MV-4-11 (cell line): ENCODE data around the gene SNX20.

Experiments
- DNase-seq: peaks from one replicate; lab custom pipeline; 2025; lab: John Stamatoyannopoulos, UW

SNX20 gene, protein sequence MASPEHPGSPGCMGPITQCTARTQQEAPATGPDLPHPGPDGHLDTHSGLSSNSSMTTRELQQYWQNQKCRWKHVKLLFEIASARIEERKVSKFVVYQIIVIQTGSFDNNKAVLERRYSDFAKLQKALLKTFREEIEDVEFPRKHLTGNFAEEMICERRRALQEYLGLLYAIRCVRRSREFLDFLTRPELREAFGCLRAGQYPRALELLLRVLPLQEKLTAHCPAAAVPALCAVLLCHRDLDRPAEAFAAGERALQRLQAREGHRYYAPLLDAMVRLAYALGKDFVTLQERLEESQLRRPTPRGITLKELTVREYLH

DNA sequence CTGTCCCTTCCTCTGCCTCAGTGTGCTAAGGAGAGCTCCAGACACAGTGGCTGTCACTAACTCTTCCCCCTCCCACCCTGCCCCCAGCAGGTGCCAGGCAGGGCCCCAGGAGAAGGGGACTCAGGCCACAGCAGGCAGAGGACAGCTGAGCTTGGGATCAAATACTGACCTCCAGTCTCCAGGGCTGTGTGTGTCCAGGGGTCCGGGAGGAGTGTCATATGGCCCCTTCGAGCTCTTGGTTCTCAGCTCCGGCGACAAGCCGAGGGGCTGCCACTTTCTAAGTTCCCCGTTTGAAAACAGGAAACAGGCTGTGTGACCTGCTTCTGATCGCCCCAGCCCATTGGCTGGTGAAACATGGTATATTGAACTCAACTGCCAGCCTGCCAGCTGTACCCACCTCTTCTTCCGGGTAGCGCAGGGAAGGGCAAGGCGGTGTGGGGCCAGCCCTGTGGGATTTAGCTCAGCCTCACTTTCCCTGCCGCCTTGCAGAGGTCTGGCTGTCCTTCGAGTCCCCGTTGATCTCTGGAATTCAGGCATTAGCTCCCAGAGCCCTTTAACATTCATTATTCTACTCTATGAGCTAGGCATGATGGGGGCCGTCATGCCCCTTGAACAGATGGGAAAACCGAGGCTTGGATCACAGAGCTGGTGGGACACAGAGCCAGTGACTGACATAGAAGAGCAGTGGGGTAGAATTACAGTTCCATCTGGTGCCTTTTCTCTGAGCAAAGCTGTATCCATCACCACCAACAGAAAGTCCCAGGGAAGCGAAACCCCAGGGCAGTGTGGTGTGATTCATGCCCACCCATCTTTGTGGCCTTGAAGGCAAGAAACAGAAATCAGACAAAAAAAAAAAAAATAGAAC is at the start of gene SNX20:
Gene SNX20 (minus strand): TSS at position 292 of the 865 bp plus-strand sequence. CDS start 3,786 bp downstream, outside the sequence.
- DNase-seq = peak; percentile 89

DNA sequence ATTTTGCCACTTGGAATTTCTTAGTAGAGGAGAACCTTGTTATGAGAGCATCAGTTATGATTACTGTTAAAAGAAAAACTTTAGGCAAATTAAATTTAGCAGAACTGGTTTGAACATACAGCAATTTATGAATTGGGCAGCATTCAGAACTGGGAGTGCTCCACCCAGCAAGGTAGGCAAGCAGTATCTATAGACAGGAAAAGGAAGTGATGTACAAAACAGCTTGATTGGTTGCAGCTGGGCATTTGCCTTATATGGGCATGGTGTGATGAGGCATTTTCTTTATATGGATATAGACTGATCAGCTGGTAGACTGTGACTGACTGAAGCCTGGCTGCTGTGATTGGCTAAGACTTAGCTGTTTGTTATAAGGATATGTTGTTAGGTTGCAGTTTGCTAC is 43.2 kb upstream of the SNX20 start:
- peak; percentile 24 for DNase-seq

DNA sequence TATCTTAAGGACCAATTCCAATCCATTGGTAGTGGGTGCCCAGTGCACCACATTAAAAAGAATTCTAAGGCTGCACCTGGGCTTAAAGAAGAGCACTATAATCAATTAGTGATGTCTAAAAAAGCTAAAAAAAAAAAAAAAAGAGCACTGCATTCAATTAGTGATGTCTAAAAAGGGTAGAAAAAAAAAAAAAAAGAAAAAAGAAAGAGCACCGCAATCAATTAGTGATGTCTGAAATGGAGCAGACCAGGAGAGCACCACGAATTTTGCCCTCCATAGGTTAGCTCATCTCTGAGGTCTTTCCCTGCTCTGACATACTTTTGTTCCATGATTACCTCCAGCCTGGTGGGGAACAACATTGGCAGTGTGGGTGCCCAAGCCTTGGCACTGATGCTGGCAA is 41.8 kb upstream of the SNX20 start:
- DNase-seq = no peak

DNA sequence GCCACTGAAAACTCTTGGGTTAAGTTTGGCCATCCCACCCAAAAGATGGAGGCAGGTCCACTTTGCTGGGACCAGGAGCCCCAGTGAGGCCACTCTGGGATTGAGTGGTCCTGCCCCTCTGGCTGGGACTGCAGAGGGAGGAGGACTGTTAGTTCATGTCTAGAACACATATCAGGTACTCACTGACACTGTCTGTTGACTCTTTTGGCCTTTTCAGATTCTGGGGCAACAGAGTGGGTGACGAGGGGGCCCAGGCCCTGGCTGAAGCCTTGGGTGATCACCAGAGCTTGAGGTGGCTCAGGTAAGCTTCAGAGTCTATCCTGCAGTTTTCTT is 41.3 kb upstream of the SNX20 start:
- DNase-seq = no peak

DNA sequence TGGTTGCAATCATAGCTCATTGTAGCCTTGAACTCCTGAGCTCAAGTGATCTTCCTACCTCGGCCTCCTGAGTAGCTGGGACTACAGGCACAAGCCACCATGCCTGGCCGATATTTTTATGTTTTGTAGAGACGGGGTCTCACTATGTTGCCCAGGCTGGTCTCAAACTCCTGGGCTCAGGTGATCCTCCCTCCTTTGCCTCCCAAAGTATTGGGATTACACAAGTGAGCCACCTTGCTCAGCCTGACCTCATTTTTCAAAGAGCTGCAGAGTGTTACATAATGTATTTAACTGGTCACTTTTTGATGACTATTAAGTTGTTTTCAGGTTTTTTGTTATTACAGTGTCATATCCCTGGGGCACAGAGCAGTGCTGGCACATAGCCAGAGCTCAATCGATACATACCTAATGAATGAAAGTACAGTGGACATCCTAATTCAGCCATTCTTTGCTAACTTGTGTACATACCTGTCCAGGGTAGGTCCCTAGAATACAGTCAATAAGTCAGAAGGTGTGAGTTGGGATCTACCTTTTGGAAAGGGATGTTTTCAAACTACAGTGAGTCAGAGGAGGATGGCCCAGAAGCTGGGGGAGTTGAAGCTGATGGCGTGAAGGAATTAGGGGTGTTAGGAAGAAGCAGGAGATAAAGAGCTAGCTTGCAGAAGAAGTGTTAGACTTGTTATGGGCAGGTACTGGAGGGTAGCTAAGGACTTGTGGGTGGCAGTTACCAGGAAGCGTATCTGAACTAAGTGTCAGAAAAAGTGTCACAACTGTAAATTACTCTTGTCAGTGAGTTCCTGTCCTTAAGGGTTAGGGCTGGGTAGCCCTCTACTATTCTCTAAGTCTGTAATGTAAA is 40.7 kb upstream of the SNX20 start:
- peak; percentile 26 for DNase-seq

DNA sequence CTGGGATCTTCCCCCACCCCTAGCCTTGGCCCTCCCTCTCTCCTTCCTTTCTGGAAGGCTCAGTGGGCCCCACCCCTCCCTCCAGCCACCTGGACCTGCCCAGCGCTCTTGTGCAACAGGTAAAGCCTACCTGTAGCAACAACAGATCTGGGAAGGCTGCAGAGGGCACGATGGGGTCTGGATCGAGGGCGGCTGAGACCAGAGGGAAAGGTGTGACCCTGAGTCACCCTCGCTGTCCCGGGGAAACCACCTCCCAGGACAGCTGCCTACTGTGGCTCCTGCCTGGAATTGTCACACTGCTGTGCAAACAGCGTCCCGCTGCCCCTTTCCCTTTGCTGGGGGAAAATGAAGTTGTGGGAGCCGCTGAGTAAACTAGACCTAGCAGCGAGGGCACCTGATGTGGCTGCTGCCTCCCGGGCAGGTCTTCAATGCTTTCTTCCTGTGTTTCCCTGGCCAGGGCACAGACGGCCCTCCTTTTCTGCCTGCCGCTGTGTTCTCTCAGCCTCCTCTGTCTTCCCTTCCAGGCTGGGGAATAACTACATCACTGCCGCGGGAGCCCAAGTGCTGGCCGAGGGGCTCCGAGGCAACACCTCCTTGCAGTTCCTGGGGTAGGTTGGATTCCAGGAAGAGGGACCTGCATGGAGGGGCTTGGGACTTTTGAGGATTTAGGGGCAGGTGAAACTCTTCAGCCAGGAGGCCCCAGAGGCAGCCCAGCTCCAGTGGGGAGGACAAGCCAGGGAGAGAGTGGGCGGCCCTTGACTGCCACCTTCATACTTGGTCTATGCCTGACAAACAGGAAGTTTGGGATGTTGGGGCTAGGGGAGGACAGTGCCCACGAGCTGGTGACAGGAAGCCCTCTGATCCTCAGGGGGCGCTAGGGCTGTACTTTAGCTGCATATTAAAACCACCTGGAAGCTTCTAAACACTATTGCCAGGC is 38.6 kb upstream of the SNX20 start:
- peak; percentile 31 for DNase-seq

DNA sequence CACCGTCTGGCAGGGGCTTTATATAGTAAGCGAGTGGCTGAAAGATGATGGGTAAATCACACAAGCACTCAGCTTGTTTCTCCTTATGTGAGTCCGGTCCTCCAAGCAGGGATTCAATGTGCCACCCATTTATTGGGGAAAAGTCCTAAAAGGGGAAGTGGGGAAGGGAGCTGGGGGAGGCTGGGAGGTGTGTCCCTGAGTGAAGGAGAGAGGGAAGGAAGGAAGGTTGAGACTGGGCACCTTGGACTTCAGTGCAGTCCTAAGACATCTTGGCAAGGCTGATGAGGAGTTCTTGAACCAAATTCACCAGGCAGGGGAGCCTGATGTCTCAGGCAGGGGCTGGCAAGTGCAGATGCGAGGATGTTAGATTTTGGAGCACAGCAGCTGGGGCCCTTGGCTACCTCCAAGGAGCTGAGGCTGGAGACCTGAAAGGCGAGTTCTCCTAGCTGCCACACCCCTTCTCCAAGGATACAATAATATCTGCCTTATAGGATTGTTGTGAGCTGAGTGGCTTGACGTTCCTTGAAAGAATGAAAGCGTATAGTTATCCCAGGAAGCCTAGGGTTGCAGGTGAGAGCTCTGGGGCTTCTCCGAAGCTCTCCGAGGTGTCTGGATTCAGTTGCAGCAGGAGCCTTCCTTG is 37.8 kb upstream of the SNX20 start:
- no peak for DNase-seq

DNA sequence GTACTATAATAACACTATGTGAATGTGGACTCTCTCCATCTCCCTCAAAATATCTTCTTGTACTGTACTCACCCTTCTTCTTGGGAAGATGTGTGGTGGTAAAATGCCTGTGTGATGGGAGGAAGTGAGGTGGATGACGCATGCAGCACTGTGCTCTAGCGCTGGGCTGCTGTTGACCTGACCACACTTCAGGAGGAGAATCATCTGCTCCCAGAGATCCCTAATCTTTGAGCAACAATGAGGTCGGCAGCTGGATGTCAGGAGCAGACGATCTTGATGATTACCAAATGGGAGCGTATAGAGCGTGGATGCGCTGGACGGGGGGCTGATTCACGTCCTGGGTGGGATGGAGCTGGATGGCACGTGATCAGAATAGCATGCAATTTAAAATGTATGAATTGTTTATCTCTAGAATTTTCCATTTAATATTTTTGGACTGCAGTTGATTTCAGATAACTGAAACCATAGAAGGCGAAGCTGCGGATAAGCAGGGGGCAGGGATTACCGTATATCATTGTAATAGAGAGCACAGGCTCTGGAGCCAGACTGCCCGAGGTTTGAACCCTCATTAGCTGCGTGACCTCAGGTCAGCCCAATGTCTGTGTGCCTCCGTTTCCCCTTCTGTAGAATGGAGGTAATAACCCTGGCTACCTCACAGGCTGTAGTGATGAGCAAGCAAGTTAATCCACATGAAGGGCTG is 37.1 kb upstream of the SNX20 start:
- peak; percentile 64 for DNase-seq

DNA sequence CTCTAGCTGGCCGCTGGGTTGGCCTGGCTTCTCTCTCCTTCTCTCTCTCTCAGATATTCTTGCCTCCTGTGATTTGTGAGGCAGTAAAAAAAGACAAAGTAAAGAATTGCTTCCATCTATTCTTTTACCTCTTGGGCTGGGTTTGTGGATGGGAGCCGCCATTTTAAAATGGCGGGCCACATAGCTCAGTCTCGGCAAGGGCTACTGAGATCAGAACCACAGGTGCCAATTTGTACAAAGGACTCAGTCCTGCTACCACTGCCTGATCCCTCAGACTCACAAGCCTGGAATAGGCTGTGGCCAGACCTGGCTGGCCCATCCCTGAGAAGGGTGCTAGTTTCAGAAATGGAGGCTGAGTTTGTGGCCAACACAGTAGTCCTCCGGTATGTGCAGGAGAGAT is 36.4 kb upstream of the SNX20 start:
- no peak for DNase-seq

DNA sequence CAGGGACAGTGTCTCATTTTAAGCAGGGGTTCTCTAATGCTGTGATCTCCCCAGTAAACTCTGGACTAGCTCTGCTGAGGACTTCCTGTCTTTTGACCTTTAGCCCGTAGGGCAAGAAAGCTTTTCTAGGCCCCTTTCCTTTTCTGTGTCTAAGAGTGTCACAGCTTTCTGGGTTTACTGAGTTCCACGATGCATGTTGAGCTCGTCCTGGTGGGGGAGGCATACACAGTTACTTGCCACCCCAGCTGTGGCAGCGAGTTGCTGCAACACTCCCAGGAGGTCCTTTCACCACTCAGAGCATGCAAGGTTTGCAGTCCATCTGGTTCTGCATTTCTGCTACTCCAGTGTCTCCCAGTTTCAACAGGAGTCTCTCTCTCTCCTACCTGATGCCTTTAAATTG is 36.0 kb upstream of the SNX20 start:
- peak; percentile 76 for DNase-seq

DNA sequence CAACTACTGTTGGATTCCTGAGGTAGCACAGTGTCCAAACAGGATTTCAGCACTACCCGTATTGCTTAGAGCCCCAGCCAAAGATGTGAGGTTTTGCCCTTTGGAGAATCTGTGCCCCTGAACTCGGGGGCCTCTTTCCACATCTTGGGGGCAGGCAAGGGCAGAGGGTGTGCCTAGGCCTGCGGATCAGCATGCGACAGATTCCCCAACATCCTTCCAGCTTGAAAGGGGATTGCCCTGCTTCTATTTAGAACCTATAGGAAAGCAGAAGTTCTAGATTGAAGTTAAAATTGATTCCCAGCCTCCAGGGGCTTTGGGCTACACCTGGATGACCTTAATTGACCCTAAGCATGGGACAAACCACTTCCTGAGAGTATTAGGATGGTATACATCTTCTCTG is 31.8 kb upstream of the SNX20 start:
- DNase-seq = peak; percentile 10

DNA sequence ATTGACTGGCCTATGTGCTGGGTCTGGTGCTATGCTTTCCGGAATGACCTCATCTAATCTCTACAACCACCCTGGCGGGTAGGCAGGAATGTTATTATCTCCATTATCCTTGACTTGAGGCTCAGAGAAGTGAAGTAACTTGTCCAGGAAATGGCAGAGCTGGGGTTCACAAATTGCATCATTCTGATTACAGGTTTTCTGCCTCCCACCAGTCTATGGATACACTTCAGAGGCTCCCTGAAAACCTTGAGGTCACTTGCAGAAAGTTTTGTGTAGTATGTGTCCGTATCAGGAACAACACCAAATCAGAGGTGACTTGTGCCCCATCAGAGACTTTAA is 31.4 kb upstream of the SNX20 start:
- DNase-seq = peak; percentile 76

DNA sequence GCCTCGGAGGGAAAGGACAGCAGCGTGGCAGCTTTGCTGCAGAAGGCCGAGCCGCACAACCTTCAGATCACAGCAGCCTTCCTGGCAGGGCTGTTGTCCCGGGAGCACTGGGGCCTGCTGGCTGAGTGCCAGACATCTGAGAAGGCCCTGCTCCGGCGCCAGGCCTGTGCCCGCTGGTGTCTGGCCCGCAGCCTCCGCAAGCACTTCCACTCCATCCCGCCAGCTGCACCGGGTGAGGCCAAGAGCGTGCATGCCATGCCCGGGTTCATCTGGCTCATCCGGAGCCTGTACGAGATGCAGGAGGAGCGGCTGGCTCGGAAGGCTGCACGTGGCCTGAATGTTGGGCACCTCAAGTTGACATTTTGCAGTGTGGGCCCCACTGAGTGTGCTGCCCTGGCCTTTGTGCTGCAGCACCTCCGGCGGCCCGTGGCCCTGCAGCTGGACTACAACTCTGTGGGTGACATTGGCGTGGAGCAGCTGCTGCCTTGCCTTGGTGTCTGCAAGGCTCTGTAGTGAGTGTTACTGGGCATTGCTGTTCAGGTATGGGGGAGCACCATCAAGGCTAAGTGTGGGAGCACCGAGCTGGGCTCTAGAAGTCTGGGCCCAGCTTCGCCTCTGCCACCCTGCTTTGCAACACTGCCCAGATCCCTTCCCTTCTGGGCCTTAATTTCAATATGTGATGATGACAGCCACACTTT is 30.9 kb upstream of the SNX20 start:
- DNase-seq = no peak

DNA sequence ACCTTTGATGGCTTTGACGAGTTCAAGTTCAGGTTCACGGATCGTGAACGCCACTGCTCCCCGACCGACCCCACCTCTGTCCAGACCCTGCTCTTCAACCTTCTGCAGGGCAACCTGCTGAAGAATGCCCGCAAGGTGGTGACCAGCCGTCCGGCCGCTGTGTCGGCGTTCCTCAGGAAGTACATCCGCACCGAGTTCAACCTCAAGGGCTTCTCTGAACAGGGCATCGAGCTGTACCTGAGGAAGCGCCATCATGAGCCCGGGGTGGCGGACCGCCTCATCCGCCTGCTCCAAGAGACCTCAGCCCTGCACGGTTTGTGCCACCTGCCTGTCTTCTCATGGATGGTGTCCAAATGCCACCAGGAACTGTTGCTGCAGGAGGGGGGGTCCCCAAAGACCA is 29.9 kb upstream of the SNX20 start:
- DNase-seq = no peak

DNA sequence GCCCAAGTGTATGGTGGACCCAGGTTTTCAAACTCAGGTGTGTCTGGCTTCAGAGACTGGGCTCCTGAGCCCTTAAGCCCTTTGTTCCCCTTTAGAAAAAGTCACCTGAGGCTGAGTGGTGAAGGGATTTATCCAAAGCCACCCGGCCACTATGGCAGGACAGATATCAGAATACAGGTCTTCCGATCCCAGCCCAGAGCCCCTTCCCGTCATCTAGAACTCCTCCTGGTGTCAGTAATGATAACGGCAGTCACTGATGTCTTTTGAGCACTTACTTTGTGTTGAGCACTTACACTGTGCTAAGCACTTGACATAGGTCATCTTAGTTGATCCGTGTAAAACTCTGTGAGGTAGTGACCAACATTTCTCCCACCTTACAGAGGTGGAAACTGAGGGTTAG is 28.9 kb upstream of the SNX20 start:
- DNase-seq = no peak

DNA sequence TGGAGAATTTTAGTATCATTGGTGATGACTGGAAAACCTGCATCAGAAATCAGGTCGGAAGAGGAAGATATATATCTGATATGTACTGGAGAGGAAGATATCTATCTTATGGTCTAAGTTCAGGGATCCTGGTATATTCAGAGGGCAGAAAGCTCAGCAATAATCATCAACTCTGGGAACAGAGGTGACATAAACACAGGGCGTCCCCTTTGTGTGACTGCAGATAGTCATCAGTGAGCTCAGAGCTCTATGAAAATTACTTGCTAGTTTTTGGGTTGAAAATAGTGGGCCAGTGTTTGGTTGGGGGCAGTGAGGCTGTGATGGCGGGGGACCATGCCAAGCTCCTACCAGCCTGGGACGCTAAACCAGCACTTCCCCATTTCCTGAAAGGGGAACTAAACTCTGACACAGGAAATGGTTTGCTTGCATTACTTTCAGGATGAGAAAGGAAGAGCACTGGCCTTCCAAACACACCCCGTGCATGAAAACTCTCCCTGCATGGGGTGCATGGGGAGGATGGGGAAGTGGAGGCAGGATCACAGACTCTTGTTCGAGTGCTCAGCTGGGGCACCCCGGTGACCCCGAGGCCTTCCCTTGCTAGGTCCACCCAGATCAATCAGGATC is 28.1 kb upstream of the SNX20 start:
- peak; percentile 97 for DNase-seq

DNA sequence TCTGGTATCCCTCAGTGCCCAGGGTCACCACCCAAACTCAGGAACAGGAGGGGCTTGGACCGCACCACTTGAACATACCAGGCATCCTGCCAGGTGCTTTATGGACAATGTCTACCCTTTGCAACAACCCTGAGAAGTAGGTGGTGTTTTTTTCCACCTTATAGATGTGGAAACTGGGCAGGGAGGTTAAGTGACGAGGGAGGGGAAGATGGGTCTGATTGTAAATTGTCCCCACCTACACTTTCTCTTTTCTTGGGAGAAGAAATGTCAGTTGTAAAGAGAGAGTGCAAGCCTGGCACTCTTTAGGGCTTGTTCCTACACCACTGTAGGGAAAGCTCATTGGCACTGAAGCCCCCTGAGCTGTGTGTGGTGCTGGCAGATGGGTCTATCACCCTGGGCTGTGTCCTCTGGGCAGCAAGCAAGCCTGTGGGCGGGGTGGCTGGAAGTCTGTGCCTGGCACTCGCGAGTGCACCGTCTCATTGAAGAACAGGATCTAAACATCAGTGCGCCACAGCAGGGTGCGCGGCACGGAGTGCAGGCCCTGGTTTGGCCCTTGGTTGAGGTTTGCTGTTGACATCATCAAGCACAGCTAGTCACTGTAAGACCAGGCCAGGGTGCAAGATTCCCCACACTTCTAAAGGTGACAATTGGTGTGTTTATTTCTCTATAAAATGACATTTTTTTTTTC is 27.4 kb upstream of the SNX20 start:
- peak; percentile 65 for DNase-seq

DNA sequence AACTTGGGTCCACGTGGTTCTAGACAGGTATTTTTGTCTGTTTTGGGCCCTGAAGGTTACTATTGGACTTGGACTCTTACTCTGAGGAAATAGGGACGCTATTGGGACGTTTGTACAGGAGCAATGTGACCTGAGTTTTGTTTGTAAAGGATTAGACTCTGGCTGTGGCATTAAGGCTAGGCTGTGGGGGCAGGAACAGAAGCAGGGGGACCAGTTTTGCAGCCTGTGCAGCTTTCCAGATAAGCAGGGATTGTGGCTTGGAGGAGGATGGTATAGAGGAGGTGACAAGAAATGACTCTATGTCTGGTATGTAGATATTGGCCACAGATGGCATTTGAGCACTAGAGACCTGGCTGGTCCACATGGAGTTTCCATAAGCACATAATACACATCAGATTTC is 25.1 kb upstream of the SNX20 start:
- DNase-seq = no peak
